DOHH2 (cell line): ENCODE measurements around the gene TTC28.

Experiments
- EZH2phosphoT487 ChIP-seq: fragments of 200-600 bp; sonication (generic); IDR thresholded peaks from 2 replicates; pipeline ENCODE4 v1.6.1; 2017; ENCODE audit warnings: borderline replicate concordance, mild to moderate bottlenecking, antibody characterized with exemption, low read length, moderate library complexity, mixed read lengths
- TF ChIP-seq, protein P1 (sequence below): fragments of 200-600 bp; sonication (generic); IDR thresholded peaks from one replicate; pipeline ENCODE4 v1.5.1; 2014; ENCODE audit warnings: antibody characterized with exemption, mild to moderate bottlenecking, low read depth, low read length; ENCODE audit not compliant: poor library complexity, severe bottlenecking

DNA sequence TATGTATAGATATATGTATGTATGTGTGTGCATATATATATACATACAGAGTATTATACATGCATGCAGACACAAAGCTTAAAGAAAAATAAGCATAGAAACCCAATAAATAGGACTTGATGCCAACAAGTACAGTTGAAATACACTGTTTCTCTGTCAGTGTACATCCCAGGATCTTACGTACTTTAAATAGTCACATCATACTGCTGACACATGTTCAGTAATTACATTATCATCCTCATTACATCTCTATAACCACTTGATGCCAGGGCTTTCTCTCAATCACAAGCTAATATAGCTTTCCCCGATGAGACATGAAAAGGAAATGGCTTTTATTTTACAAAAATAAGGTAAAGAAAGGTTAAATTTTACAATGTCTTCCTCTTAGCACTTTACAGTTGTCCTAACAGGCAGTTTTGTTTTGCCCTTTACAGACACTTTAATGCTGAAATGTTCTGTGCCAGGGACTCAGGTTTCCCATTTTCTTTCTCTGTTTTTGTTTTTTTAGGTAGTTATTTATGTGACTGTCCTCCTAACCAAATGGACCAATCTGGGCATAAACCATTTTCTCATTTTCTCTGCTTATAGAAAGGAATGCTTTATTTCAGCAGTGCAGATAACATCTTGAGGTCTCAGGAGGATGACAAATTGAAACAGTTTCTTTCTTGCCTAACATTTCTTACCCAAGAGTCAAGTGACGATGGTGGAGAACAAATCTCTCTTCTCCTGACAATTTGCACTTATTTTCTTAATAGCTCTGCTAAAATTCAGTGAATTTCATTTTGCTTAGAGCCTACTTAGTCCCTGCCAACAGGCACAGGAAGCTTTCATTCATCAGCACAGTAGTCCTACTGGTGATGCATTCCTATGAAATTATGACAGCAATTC lies 350.2 kb downstream of the TTC28 start:
- TF ChIP-seq, protein P1, sequence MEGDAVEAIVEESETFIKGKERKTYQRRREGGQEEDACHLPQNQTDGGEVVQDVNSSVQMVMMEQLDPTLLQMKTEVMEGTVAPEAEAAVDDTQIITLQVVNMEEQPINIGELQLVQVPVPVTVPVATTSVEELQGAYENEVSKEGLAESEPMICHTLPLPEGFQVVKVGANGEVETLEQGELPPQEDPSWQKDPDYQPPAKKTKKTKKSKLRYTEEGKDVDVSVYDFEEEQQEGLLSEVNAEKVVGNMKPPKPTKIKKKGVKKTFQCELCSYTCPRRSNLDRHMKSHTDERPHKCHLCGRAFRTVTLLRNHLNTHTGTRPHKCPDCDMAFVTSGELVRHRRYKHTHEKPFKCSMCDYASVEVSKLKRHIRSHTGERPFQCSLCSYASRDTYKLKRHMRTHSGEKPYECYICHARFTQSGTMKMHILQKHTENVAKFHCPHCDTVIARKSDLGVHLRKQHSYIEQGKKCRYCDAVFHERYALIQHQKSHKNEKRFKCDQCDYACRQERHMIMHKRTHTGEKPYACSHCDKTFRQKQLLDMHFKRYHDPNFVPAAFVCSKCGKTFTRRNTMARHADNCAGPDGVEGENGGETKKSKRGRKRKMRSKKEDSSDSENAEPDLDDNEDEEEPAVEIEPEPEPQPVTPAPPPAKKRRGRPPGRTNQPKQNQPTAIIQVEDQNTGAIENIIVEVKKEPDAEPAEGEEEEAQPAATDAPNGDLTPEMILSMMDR, result no peak
- TF ChIP-seq EZH2phosphoT487, result no peak
